ENCODE results near the gene SLC35C1.

DNA sequence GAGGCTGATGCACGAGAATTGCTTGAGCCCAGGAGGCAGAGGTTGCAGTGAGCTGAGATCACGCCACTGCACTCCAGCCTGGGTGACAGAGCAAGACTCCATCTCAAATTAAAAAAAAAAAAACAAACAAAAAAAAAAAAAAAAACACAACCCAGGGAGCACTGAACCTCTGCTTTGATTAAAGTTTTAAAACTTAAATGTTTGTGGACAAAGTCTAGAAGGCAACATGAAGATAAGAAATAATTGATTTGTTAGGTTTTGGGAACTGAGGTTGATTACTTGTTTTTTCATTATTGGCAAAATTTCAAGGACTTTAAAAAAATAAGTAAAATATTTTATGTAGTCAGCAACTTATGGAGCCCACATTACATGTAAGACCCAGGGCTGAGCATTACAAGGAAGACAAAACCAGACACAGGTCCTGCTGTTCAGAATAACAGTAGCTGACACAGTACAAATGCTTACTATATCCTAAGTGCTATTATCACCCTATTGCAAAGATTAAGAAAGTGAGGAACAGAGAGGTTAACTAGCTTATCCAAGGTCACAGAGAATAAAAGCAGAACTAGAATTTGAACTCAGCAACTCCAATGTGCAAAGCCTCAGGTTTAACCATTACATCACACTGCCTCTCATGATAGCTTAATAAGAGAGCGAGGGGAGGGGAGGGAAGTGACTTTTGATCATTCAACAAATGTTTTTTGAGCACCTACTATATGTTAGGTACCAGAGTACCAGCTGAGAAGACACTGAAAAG, 40.1 kb downstream of the SLC35C1 start:
- TF ChIP-seq NBN (conservative IDR thresholded peaks at IDR 0.05): no peak
- no peak for TF ChIP-seq CHD4 (IDR thresholded peaks at IDR 0.05; ENCODE audit: borderline replicate concordance, low read length)
- no peak for TF ChIP-seq ZNF672 (CRISPR knock-in tag; IDR thresholded peaks at IDR 0.05)
- TF ChIP-seq ZKSCAN1 (IDR thresholded peaks at IDR 0.05; ENCODE audit: low read length): no peak

Measured in HepG2 (cell line).